Thyroid gland (tissue), 4 donors: ENCODE measurements around the gene NDUFB8. TPM values are rescaled to one million over a fixed set of nuclear protein-coding genes. Genes with fewer than 3 reads are reported as not detected.

Experiments
- DNase-seq, 2 donors: peaks; one replicate each; pipeline ENCODE4 v3.0.0-alpha.2; 2019
- H3K27ac ChIP-seq, 3 donors: fragments of 200-600 bp; sonication (generic); 1 replicate in 2 of 3; 2 replicates in 1 of 3; pipeline ENCODE4 v1.5.1; 2016 to 2019; ENCODE audit warnings: mild to moderate bottlenecking in 1 of 3, moderate library complexity in 1 of 3
- H3K27me3 ChIP-seq: fragments of 200-600 bp; sonication (generic); one replicate; pipeline ENCODE4 v1.5.1; 2019
- H3K36me3 ChIP-seq, 2 donors: fragments of 200-600 bp; sonication (generic); one replicate each; pipeline ENCODE4 v1.5.1; 2016 to 2019
- H3K4me1 ChIP-seq, 2 donors: fragments of 200-600 bp; sonication (generic); one replicate each; pipeline ENCODE4 v1.5.1; 2017 to 2019
- H3K4me3 ChIP-seq, 3 donors: fragments of 200-600 bp; sonication (generic); replicated peaks in 1 of 3; 1 replicate in 2 of 3; 2 replicates in 1 of 3; pipeline ENCODE4 v1.5.1; 2016; ENCODE audit warnings: mild to moderate bottlenecking in 1 of 3
- H3K9me3 ChIP-seq: fragments of 200-600 bp; sonication (generic); one replicate; pipeline ENCODE4 v1.5.1; 2017
- POLR2A ChIP-seq, 2 donors: fragments of 450-650 bp; IDR thresholded peaks; one replicate each; pipeline ENCODE4 v1.6.1; 2017; ENCODE audit warnings: antibody characterized with exemption in 2 of 2, mild to moderate bottlenecking in 2 of 2, moderate library complexity in 1 of 2
- WGBS, 2 donors: methylation state at CpG; one replicate each; pipeline ENCODE4 v1.1.5; 2017; 5-methylcytosine and 5-hydroxymethylcytosine counted together
- intact Hi-C: fragments of 100-400 bp; cut with DNase I; formaldehyde crosslinking; loops from one replicate; pipeline ENCODE4 v1.15.1; 2023
- total RNA-seq, 4 donors: library from RNA; depleted of rRNA; stranded (reverse); fragments of >200 nt; gene quantifications; one replicate each; pipeline ENCODE4 v1.2.3, GENCODE V29; 2016
- TF ChIP-seq, protein P1 (sequence below), 6 experiments: fragments of 200-600 bp in 3 of 6; fragments of 450-650 bp in 3 of 6; sonication (generic) in 3 of 6; IDR thresholded peaks; one replicate each; pipeline ENCODE4 v1.5.1; 2016 to 2019; ENCODE audit warnings: antibody characterized with exemption in 6 of 6, mild to moderate bottlenecking in 2 of 6, inconsistent platforms in 1 of 6, moderate library complexity in 1 of 6

NDUFB8 gene
- total RNA-seq, 4 donors from 2014 or later: 164 to 339 (median 209) TPM

DNA sequence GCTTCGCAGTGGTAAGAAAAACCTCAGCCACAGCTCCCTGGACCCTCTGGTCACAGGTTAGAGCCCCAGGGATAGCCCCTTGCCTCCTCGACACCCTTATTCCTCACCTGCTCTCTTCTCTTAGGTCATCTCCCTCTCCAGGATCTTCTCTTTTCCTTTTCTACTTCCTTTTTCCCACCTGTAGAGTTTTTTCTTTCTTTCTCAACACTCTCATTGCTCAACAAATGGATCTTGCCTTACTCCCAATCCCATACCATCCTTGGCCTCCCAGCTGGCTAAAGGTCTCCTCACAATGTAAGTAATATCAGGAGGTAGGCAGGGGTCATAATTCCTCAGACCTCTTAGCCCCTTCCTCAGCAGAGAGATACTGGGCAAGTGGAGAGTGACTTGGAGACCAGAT lies 49.7 kb downstream of the NDUFB8 start:
- intact Hi-C loops: no loop called here
- H3K27me3 ChIP-seq: no peaks in the 10 kb centered on the region
- no peaks in the 10 kb centered on the region for H3K36me3 ChIP-seq
- no peak overlapping the region for H3K27ac ChIP-seq
- no peak for TF ChIP-seq POLR2A (IDR thresholded peaks at IDR 0.05)
- TF ChIP-seq, protein P1, sequence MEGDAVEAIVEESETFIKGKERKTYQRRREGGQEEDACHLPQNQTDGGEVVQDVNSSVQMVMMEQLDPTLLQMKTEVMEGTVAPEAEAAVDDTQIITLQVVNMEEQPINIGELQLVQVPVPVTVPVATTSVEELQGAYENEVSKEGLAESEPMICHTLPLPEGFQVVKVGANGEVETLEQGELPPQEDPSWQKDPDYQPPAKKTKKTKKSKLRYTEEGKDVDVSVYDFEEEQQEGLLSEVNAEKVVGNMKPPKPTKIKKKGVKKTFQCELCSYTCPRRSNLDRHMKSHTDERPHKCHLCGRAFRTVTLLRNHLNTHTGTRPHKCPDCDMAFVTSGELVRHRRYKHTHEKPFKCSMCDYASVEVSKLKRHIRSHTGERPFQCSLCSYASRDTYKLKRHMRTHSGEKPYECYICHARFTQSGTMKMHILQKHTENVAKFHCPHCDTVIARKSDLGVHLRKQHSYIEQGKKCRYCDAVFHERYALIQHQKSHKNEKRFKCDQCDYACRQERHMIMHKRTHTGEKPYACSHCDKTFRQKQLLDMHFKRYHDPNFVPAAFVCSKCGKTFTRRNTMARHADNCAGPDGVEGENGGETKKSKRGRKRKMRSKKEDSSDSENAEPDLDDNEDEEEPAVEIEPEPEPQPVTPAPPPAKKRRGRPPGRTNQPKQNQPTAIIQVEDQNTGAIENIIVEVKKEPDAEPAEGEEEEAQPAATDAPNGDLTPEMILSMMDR (IDR thresholded peaks at IDR 0.05): no peak
- DNase-seq: no peak
- 74 to 80% methylated on average over 2 of the region's 2 CpGs for WGBS, 2 donors
- peaks cover 12 to 15% of the 10 kb centered on the region in 2 donors for H3K4me1 ChIP-seq
- no peak overlapping the region for H3K4me3 ChIP-seq
- H3K9me3 ChIP-seq: no peaks in the 10 kb centered on the region

DNA sequence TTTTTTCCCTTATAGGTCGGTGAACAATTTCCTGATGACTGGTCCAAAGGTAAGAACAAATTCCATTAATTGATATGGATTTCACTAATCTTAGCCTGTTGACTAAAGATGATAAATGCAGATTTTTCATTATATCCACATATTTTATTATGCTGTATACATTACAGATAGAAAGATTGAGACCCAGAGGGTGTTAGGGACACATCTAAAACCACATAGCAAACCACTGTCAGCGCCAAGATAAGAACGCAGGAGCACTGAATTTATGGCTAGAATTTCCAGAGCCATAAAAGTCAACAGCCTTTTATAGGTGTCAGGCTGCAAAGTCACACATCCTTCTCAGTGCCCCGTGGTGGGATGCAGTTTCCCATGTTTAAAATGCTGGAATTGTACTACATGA lies 50.6 kb downstream of the NDUFB8 start:
- intact Hi-C loops: no loop called here
- Histone ChIP-seq H3K4me1 (peaks cover 12 to 15% of the 10 kb centered on the region in 2 donors), H3K4me3 (no peak overlapping the region), H3K9me3 (no peaks in the 10 kb centered on the region), H3K27ac (no peak overlapping the region), H3K36me3 (no peaks in the 10 kb centered on the region), H3K27me3 (no peaks in the 10 kb centered on the region)
- no peak for DNase-seq
- 70 to 71% methylated on average over 4 of the region's 4 CpGs for WGBS, 2 donors
- TF ChIP-seq POLR2A (IDR thresholded peaks at IDR 0.05): no peak
- TF ChIP-seq, protein P1 (IDR thresholded peaks at IDR 0.05): no peak

DNA sequence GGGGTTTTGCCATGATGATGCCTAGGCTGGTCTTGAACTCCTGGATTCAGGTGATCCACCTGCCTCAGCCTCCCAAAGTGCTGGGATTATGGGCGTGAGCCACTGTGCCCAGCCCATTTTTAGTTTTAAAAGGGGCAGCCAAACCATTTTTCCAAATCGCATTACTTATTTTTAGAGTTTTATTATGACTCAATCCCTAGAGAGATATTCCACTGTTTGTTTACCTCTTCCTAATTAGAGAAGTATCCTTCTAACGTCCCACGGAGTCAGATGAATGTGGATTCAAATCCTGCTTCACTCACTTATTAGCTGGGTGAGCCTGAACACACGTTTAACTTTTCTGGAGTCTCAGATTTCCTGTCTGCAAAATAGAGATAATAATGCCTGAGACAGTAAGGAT lies 51.7 kb downstream of the NDUFB8 start:
- TF ChIP-seq, protein P1 (IDR thresholded peaks at IDR 0.05): no peak
- no peak for TF ChIP-seq POLR2A (IDR thresholded peaks at IDR 0.05)
- 49 to 51% methylated on average over 5 of the region's 5 CpGs for WGBS, 2 donors
- intact Hi-C loops: no loop called here
- Histone ChIP-seq H3K27ac (no peak overlapping the region), H3K27me3 (no peaks in the 10 kb centered on the region), H3K4me1 (peaks cover 12 to 13% of the 10 kb centered on the region in 2 donors), H3K9me3 (no peaks in the 10 kb centered on the region), H3K36me3 (no peaks in the 10 kb centered on the region), H3K4me3 (no peak overlapping the region)
- DNase-seq: no peak

Other genes with a start within 250 kb of the NDUFB8 start
- 10 to 100 TPM; 22.6 to 42.2 (median 37.0) TPM for gene BLOC1S2, start 243.2 kb downstream of the NDUFB8 start, total RNA-seq
- gene PKD2L1, start 199.6 kb downstream of the NDUFB8 start, total RNA-seq: not detected
- gene SCD, start 182.6 kb downstream of the NDUFB8 start, total RNA-seq: 10 to 100 TPM in 1 of 4 donors, 1 to 10 TPM in 3; 2.2 to 29.7 (median 5.1) TPM
- not detected for gene WNT8B, start 66.9 kb downstream of the NDUFB8 start, total RNA-seq
- 1 to 10 TPM; 4.2 to 8.9 (median 6.9) TPM for gene SEC31B, start 10.0 kb downstream of the NDUFB8 start, total RNA-seq
- gene HIF1AN, start 6.1 kb upstream of the NDUFB8 start, total RNA-seq: 10 to 100 TPM in 2 of 4 donors, 1 to 10 TPM in 2; 9.1 to 15.4 (median 11.1) TPM
- not detected for gene PAX2, start 215.7 kb upstream of the NDUFB8 start, total RNA-seq